ENCODE measurements around the gene IL3RA.

DNA sequence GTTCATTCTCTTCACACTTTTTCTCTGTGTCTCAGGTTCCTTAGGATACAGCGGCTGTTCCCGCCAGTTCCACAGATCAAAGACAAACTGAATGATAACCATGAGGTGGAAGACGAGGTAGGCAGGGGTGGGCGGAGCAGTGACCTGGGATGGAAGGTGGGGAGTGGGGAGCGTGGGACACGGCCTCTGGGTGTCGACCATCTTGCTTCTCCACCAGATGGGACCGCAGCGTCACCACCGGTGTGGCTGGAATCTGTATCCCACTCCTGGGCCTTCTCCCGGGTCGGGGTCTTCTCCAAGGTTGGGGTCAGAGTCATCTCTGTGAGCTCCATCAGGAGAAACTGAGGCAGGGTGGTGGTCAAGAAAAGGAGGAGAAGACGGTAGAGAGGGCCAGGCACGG is 31.2 kb upstream of the IL3RA start:
- TF ChIP-seq CTCF (IDR thresholded peaks at IDR 0.05; ENCODE audit: low read depth, low read length, poor library complexity, severe bottlenecking) (no peak), EZH2phosphoT487 (IDR thresholded peaks at IDR 0.05; ENCODE audit: borderline replicate concordance, low read length) (no peak)
